Fibroblast of skin of abdomen (primary cell): ENCODE results near the gene SLC3A2.

Source experiments
- DNase-seq: peaks from one replicate; pipeline ENCODE4 v3.0.0-alpha.2; 2013

The SLC3A2 gene

DNA sequence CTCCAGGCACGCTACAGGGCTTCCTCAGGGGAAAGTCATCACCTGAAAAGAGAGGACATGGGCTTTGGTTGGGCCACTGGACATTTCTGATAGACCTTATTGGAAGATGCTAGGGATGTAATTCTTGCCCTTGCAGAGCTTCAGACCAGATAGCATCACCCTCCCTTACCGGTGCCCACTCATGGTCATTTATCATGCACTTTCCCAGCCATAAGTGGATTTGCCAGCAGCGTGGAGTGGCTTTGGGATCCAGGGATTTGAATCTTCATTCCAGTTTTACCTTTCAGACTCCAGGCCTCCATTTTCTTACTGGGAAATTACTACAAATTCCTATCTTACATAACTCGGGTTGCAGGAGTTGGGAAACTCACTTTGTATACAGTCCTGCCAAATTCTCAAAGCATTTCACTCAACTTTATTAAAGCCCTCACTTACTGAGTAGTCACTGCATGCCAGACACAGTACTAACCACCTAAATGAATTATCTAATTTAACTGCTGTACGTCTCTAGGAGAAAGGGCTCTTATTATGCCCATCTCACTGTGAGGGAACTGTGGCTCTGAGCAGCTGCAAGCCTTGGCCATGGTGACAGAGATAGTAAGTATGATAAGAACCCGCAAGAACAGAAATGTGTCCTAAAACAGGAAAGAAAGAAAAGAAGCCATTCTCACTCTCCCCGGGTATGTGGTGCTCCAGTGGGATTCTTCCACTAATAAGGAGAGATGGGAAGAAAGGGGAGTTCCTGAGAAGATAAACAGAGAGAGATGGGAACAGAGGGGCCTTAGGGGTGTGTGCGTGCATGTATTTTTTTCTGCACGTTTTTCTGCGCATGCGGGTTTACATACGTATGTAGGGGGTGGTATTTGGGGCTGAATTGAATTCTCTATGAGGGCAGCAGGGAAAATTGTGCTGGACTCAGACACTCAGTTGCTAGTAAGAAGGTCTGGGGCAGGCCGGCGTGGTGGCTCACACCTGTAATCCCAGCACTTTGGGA lies 30.7 kb downstream of the SLC3A2 start:
- no peak for DNase-seq

- DNase-seq: no peak
Measured at GRCh38 chr11:62912268-62912667, 31.6 kb downstream of the SLC3A2 start.

DNA sequence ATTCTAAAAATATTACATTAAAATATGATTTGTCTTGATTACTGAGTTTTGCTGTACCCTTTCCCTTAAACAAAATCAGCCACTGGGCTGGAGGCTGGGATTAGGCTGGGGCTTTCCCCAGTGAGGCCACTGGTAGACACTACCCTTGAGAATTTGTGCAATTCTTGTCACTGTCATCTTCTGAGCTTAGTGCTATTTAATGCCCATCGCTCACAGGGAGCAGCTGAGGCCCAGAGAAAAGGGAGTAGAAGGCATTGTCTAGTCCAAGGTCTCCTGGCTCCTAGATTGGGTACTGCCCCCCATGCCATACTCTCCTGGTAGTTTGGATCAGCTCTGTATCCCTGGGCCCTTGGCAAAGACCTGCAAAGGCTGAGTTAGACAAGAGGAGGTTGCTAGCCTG lies 33.7 kb downstream of the SLC3A2 start:
- DNase-seq: no peak

GRCh38 chr11:62917906-62918502 lies 37.3 kb downstream of the SLC3A2 start:
- no peak for DNase-seq

- DNase-seq: no peak
Measured at GRCh38 chr11:62918531-62918930, 37.8 kb downstream of the SLC3A2 start.

DNA sequence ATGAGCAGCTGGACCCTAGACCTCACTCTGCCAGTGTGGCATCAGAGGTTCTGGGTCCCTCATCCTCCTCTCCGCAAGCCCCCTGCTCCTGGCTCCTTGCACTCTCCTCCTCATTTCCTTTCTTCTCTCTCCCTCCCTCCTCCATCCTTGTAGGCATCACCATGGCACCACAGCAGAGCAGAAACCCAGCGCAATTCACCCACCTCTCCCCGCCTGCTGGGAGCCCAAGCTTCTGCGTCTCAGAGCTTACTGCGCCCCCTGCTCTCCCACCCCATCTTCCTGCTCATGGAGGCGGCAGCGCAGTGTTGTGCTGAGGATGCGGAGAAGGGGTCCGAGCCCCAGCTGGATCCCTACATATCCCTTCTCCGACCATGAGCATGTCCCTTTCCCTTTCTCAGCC lies 38.8 kb downstream of the SLC3A2 start:
- no peak for DNase-seq

GRCh38 chr11:62919898-62920640 lies 39.4 kb downstream of the SLC3A2 start:
- DNase-seq: no peak

DNA sequence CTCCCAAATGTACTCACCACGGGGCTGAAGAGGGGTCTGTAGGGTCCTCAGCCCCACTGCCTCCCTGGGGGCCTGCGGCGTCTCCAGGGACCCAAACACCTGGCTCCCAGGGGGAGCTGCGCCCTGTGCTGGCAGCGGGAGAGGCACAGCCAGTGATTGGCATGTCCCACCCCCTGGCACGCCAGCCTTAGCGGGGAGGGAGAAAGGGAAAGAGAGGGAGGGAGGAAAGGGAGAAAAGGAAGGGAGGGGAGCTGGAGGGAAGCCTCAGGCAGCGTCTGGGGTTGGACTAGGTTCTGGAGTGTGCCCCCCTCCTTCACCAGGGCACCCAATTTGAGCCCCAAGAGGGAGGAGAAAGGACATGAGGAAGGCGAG lies 40.5 kb downstream of the SLC3A2 start, which contains the start of gene CHRM1:
TSS of gene CHRM1 (minus strand) at position 163 of the 372 bp plus-strand sequence. CDS start 10,263 bp downstream, outside the sequence.
- no peak for DNase-seq

DNA sequence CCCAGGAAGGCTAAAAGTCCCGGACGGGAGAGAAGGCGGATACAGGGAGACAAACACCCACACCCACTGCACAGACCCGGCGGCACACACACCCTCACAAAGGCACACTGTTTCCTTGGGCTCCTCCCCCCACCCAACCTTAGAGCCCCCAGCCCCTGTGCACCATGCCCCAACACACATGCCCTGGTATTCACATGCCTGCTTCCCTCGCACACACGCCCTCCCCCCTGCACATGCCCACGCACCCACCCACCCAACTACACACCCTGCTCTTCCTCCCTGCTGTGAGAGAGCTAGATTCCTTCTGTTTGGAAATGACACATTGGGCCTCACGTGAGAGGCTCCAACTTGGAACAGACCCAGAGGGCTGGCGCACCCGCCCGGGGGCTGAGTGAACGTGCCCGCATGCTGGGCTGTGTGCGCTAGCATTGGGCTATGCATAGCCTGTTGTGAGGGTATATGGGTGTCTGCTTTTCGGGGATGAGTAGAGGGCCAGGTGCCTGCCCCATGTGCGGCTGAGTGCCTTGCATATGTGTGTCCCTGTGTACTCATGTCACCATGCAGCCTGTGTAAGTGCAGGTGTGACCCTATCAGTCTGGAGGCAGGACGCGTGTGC lies 41.0 kb downstream of the SLC3A2 start:
- no peak for DNase-seq

DNA sequence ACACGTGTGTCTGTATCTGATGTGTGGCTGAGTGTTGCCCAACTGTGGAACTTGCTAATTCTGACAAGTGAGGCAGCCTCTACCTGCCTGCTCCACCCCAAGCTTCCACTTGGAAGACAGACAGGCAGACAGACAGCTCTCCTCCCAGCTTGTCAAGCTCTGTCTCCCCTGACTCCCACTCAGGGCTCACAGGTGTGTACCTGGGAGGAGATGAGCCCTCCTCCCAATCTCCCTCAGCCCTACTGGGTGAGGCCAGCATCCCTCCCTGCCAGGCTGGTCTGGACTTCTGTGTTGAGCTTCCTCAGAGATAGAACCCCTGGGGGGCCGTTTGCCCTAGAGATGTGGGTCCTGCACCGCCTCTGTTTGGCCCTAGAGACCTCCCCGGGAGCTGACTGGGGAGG lies 41.5 kb downstream of the SLC3A2 start:
- DNase-seq: no peak

DNA sequence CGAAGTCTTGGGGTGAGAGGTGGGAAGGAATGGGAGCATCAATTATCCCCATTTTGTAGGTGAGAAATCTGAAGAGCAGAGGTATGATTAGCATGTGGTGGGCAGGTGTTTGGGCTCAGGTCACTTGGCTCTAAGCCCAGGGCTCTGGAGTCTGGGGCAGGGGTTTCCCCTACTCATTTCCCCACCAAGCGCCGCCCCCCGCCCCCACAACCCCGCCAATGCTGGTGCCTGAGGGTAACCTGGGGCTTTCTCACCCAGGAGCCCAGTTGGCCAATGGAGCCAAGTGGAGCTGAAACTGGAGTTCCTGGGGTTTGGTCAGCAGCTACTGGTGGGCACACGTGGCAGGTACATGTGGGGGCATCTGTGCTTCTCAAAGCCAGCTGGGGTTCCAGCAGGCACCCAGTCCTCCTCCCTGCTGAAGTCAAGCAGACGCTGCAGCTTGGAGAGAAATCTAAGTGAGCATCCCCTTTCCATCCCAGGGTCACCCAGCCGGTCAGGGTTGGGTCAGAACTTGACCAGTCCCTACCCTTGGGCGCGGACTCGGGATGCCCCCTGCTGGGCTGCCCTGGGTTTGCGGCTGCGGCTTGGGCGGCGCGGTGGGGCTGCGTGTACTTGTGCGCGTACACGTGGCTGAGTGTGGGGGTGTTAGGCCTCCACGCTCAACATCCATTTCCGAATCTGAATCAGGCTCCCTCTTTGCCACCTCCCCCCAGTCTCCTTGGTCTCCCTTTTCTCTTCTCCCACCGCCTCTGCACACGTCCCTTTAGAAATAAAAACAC lies 42.1 kb downstream of the SLC3A2 start:
- DNase-seq: peak; percentile 8

DNA sequence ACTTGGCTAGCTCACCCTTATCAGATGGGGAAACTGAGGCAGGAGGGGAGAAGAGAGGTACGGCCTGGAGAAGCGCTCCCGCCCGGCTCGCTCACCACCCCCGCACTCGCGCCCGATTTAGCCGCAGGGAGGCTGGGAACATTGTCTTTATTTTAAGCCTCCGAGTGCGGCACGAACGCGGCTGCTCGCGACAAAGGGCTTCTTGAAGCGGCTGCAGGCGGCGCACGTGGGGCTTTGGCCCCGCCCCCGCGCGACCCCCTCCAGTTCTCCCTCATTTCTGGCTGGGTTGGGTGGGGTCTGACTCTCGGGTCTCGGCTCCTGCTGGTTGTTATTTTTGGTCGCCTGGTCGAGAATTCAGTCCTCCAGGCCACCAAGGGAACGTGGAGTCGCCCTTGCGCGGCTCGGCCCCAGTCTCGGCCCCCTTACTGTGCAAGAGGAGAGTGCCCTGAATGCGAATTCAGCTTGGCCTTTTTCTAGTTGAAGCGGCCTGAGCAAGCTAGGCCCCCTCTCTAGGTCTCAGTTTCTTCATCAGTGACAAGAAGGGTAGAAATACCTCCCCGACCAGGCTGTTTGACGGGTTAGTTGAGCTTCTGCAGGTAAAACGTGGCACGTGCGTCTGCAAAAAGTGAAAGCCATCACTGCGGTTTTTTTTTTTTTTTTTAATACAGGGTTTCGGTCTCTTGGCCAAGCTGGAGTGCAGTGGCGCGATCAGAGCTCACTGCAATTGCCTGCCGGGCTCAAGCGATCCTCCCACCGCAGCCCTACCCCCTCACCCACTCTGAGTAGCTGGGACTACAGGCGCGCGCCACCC lies 43.1 kb downstream of the SLC3A2 start:
- no peak for DNase-seq

DNA sequence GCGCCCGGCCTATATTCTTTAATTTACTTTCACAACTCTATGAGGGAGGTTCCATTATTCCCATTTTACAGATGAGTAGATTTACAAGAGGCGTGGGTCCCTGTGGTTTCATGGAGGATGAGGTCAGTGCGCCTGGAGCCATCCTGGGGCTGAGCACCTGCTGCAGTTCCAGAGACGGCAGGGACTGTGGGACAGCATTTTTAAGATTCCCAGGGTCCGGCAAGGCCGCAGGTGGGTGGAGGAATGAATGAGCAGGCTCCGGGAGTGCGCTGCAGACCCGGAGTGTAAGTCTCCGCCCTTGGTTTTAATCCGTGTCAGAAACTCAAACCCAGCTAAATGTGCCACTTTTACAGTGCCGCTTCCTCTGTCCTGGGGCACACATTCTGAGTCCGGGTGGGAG lies 44.6 kb downstream of the SLC3A2 start:
- no peak for DNase-seq

DNA sequence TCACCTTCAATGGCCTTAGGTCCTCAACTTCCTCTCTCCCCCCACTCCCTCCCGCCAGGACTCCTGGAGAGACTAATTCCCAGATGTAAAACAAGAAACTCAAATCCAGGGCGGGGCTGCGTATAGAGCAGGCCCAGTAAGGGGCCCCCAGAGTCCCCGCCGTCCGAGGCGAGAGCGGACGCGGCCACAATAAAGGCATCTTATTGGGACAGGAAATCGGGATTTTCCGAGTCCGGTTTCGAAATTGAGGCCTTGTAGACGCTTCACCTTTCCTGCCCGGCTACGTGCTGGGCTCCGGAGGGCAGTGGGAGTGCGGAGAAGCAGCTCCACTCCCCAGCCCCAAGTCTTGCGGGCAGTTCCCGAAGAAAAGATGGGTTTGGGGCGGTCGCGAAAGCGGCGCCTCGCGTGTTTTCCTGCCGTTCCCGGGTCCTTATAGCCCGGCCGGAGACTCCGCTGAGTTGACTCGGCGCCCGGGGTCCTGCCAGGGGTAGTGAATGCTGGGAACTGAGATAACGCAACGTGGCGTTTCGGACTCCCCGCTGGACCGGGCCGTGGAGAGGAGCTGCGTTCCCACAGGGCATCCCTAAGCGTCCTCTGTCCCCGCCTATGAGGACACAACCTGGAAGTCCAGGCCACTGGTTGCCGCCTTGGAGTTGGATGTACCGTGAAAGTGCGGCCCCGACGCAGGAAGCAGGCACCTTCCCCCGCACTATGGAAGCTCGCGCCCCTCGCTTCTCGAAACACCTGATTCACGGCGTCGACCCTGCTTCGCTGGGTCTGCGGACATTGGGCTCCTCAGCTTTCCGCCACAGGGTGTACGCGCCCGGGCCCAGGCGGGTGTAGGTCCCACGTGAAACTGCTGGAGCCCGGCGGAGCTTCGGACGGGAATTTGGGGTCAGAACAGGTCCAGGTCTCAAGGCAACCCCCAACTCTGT lies 45.3 kb downstream of the SLC3A2 start:
- no peak for DNase-seq

GRCh38 chr11:62926680-62927455 lies 46.2 kb downstream of the SLC3A2 start:
- DNase-seq: no peak

DNA sequence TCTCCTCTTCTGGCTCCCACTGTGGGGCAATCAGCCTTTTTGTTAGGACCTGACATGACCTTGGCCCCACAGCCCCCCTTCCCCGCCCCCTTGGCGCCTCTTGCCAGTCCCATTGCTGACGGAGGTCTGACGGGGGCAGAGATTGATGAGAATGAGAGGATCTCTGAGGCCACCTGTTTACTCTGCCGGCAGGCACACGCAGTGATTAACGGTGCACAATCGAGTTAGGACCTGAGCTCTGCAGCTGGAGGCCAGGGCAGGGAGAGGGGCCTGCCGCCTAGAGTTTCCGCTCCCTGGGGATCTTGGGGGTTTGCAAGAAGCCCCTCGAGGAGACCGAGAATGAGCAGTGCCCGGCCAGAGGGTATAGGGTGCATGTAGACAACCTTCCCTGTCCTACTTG lies 47.3 kb downstream of the SLC3A2 start:
- DNase-seq: no peak

DNA sequence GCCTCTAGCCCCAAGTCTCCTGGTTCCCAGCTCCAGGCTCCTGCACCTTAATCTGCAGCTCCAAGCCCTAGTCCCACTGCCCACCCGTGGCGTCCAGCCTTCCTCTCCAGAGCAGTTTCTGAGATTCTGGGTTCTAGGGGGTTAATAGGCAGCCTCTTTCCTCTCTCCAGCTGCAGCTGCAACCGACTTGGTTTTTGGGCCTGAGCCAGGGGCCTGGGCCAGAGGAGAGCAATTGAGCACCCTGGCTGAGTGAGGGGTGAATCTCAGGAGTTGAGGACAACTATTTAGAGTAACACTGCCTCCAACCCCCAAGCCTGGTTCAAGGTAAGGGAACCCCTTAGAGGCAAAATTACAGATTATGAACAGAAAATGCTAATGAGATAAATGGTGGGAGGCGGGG lies 49.5 kb downstream of the SLC3A2 start:
- DNase-seq: no peak

GRCh38 chr11:62930666-62931065 lies 50.0 kb downstream of the SLC3A2 start:
- DNase-seq: no peak
